Mammary microvascular endothelial cell (primary cell): ENCODE data around the gene SLC25A51. TPM values are rescaled to one million over a fixed set of nuclear protein-coding genes. Genes with fewer than 3 reads are reported as not detected.

Experiments used
- total RNA-seq: library from RNA; depleted of rRNA; stranded (reverse); fragments of >200 nt; gene quantifications from 2 replicates; pipeline ENCODE4 v1.2.3, GENCODE V29; 2015

Gene SLC25A51
- 37.7 and 45.1 TPM in 2 replicates for total RNA-seq

GRCh38 chr9:37903647-37904444 lies at the start of gene SLC25A51:
Gene SLC25A51, minus strand, starts transcription at chr9:37904127. Its CDS starts 15,577 bp downstream, at chr9:37888550.

Other genes with a start within 250 kb of the SLC25A51 start
- gene TRMT10B, start 150.3 kb downstream of the SLC25A51 start, total RNA-seq, result 1.6 and 2.3 TPM in 2 replicates
- 32.2 and 42.8 TPM in 2 replicates for gene EXOSC3, start 119.1 kb downstream of the SLC25A51 start, total RNA-seq
- 14.4 and 20.6 TPM in 2 replicates for gene DCAF10, start 103.3 kb downstream of the SLC25A51 start, total RNA-seq
- 26.2 and 34.1 TPM in 2 replicates for gene SHB, start 165.1 kb upstream of the SLC25A51 start, total RNA-seq